WTC11 (cell line): Measurements from ENCODE around the gene HAUS8.

Experiments used
- CTCF ChIP-seq: fragments of 200-600 bp; IDR thresholded peaks from 2 replicates; pipeline ENCODE4 v1.8.0; 2022; ENCODE audit warnings: antibody characterized with exemption
- FOXK1 ChIP-seq: sonication (generic); formaldehyde crosslinking; IDR thresholded peaks from 2 replicates; pipeline ENCODE4 v1.8.0; 2022; ENCODE audit warnings: mild to moderate bottlenecking, moderate library complexity, missing genetic modification reagents
- MAX ChIP-seq: sonication (generic); formaldehyde crosslinking; IDR thresholded peaks from 2 replicates; pipeline ENCODE4 v1.8.0; 2022; ENCODE audit warnings: mild to moderate bottlenecking, missing genetic modification reagents
- TCF7 ChIP-seq: sonication (generic); formaldehyde crosslinking; IDR thresholded peaks from 2 replicates; pipeline ENCODE4 v1.8.0; 2022; ENCODE audit warnings: mild to moderate bottlenecking, low read depth, missing genetic modification reagents, moderate library complexity
- TF ChIP-seq, protein P1 (sequence below): sonication (generic); formaldehyde crosslinking; IDR thresholded peaks from 2 replicates; pipeline ENCODE4 v1.8.1; 2022; ENCODE audit warnings: mild to moderate bottlenecking, missing genetic modification reagents, moderate library complexity, borderline replicate concordance
- TF ChIP-seq, protein P2 (sequence below): sonication (generic); formaldehyde crosslinking; IDR thresholded peaks from 2 replicates; pipeline ENCODE4 v1.8.0; 2022; ENCODE audit warnings: mild to moderate bottlenecking, missing genetic modification reagents
- TF ChIP-seq, protein P3 (sequence below): sonication (generic); formaldehyde crosslinking; IDR thresholded peaks from 2 replicates; pipeline ENCODE4 v1.8.1; 2023; ENCODE audit warnings: mild to moderate bottlenecking, missing genetic modification reagents

GRCh38 chr19:17020823-17021222 lies 54.4 kb downstream of the HAUS8 start:
- TF ChIP-seq, protein P1, sequence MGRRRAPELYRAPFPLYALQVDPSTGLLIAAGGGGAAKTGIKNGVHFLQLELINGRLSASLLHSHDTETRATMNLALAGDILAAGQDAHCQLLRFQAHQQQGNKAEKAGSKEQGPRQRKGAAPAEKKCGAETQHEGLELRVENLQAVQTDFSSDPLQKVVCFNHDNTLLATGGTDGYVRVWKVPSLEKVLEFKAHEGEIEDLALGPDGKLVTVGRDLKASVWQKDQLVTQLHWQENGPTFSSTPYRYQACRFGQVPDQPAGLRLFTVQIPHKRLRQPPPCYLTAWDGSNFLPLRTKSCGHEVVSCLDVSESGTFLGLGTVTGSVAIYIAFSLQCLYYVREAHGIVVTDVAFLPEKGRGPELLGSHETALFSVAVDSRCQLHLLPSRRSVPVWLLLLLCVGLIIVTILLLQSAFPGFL = no peak
- TF ChIP-seq CTCF = no peak
- TF ChIP-seq, protein P2, sequence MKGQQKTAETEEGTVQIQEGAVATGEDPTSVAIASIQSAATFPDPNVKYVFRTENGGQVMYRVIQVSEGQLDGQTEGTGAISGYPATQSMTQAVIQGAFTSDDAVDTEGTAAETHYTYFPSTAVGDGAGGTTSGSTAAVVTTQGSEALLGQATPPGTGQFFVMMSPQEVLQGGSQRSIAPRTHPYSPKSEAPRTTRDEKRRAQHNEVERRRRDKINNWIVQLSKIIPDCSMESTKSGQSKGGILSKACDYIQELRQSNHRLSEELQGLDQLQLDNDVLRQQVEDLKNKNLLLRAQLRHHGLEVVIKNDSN (CRISPR knock-in tag) = peak; percentile 66
- no peak for TF ChIP-seq MAX (CRISPR knock-in tag)
- TF ChIP-seq TCF7 (CRISPR knock-in tag) = no peak
- no peak for TF ChIP-seq FOXK1 (CRISPR knock-in tag)
- TF ChIP-seq, protein P3, sequence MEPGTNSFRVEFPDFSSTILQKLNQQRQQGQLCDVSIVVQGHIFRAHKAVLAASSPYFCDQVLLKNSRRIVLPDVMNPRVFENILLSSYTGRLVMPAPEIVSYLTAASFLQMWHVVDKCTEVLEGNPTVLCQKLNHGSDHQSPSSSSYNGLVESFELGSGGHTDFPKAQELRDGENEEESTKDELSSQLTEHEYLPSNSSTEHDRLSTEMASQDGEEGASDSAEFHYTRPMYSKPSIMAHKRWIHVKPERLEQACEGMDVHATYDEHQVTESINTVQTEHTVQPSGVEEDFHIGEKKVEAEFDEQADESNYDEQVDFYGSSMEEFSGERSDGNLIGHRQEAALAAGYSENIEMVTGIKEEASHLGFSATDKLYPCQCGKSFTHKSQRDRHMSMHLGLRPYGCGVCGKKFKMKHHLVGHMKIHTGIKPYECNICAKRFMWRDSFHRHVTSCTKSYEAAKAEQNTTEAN (CRISPR knock-in tag) = no peak
